Measurements from ENCODE around the gene PAX4. TPM values are rescaled to one million over a fixed set of nuclear protein-coding genes. Genes with fewer than 3 reads are reported as not detected.

PAX4 gene, protein sequence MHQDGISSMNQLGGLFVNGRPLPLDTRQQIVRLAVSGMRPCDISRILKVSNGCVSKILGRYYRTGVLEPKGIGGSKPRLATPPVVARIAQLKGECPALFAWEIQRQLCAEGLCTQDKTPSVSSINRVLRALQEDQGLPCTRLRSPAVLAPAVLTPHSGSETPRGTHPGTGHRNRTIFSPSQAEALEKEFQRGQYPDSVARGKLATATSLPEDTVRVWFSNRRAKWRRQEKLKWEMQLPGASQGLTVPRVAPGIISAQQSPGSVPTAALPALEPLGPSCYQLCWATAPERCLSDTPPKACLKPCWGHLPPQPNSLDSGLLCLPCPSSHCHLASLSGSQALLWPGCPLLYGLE
- total RNA-seq = not detected in 2 replicates

DNA sequence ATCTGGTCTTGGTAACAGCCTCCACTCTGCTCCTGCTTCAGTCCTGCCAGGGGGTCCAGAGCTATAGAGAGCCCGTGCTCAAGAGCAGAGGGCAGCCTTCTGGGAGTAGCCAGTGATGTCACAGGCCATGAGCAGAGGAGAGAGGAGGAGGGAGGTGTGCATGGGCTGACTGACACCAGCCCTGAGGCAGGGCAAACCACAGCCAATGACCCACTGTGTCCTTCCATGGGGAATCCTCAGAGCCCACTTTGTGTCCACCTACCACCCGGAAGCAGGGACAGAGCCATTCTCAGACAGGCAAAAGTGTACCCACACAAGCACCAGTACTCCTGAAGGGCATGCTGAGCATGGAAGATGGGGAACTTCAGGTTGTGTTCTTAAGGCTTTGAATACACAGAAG, at the start of gene PAX4:
Gene PAX4, minus strand, starts transcription at position 101 of the 400 bp plus-strand sequence. CDS start 2,214 bp downstream, outside the sequence.

DNA sequence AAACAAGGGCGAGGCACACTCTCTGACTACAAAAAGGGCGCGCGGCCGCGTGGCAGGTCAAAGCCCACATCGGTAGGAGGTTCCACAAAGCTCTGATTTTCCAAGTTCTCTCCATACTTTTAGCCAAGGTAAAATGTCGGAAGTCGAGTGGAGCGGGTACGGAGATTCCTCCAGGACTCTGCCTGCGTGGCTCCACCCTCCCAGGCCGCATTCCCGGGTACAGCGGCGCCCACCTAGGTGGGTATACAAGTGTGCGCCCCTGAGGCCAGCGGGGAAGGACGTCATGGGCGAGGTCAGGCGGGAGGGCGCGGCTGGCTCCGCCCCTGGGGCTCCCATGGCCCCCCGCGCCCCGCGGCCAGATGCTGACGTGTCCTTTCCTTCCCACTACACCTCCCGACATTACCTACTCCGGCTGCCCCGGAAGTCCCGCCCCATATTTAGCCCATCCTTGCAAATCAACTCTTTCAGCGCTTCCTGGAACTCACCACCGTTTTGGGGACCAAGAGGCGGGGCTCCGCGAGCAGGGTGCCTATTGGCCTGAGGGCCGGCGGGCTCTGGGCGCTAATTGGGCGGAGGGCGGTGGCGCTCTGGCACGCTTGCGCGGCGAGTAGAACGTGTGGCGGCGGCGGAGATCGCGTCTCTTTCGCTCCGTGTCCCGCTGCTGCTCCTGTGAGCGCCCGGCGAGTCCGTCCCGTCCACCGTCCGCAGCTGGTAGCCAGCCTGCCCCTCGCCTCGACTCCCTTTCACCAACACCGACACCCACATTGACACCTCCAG, 33.8 kb upstream of the PAX4 start, which contains the start of gene SND1:
Gene SND1, plus strand, starts transcription at position 639 of the 777 bp plus-strand sequence. CDS start 180 bp downstream, outside the sequence.

DNA sequence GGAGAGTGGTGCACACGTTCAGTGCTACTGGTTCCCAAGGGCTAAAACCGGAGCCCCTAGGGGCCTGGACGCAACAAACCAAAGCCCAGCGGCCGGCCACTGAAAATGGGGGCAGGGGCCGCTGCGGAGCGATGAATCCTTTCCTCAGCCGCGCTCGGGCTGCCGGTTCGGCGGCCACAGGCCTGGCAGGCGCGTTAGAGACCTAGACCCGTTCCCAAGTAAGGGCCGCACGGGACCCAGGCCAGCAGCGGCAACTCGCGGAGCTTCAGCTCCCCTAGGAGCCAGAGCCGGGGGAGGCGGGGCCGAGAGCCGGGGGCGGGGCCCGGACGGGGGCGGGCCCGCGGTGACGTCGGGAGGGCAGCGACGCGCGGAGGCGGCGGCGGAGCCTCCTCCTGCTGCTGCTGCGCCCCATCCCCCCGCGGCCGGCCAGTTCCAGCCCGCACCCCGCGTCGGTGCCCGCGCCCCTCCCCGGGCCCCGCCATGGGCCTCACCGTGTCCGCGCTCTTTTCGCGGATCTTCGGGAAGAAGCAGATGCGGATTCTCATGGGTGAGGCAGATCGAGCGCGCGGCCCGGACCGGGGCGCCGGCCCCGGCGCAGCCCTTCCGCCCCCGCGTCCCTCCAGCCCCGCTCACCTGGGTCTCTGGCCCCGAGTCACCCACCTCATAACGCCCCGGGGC, 29.8 kb downstream of the PAX4 start, which contains the start of gene ARF5:
Gene ARF5, plus strand, starts transcription at position 393 of the 678 bp plus-strand sequence. Its CDS starts 88 bp downstream, at position 481.

DNA sequence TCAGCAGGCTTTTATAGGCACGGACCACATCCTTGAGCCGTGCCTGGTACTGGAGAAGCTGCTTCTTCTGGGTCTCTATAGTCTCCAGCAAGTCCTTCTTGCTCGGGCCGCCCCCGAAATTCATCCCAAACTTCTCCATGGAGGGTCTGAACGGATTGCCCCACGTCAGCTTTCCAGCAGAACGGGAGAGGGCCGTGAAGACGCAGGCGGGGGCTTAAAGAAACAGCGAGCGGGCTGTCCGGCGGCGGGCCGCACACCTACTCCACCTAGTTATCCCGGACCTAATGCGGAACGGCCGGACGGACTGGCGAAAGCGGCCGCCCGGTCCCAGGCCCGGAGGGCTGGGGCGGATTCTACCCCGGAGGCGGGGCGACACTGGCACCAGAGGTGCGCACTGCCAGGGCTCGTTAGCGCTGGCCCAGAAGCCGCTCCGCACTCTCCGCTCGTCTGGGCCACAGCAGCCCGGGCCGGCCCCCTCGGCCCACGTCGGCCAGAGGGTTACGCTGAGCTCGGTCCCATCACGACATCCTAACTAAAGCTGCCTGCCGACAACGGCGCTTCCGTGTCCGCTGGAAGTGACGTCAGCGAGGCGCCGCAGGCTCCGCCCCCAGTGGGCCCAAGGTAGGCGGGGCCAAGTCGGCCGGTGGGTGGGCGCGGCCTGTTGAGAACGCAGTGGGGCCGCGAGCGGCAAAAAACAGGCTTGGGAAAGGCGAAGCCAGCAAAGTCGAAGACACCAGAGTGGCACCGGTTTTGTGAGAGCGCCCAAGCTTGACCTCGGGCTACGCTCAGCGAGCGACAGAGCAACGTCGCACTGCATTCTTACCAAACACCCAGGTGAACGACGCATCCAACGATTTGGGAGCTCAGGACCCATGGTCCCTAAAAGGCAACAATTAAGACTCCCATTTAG, 32.6 kb downstream of the PAX4 start, which contains the start of gene GCC1:
Gene GCC1, minus strand, starts transcription at position 553 of the 910 bp plus-strand sequence. Its CDS starts 414 bp downstream, at position 139.

Other genes with a start within 250 kb of the PAX4 start
- 14.2 and 15.1 TPM in 2 replicates for gene ZNF800, start 225.4 kb downstream of the PAX4 start, total RNA-seq
- 28.9 and 47.0 TPM in 2 replicates for gene GCC1, start 32.5 kb downstream of the PAX4 start, total RNA-seq
- gene ARF5, start 29.7 kb downstream of the PAX4 start, total RNA-seq = 116 and 145 TPM in 2 replicates
- gene FSCN3, start 24.4 kb downstream of the PAX4 start, total RNA-seq = 0.44 and 0.75 TPM in 2 replicates
- gene SND1, start 34.1 kb upstream of the PAX4 start, total RNA-seq = 240 and 241 TPM in 2 replicates